CD4-positive, alpha-beta T cell treated with Interferon alpha-2 for 1 hour (primary cell): ENCODE measurements around the gene LETMD1.
"Not testable (repeated sequence)": the region's sequence is repeated elsewhere in the genome, so short reads cannot be mapped to it uniquely, and the experiment has no call there.

ENCODE experiments used
- DNase-seq, 2 donors: peaks; one replicate each; pipeline ENCODE4 v3.0.0-alpha.2; 2020 to 2022

LETMD1 gene, protein sequence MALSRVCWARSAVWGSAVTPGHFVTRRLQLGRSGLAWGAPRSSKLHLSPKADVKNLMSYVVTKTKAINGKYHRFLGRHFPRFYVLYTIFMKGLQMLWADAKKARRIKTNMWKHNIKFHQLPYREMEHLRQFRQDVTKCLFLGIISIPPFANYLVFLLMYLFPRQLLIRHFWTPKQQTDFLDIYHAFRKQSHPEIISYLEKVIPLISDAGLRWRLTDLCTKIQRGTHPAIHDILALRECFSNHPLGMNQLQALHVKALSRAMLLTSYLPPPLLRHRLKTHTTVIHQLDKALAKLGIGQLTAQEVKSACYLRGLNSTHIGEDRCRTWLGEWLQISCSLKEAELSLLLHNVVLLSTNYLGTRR

GRCh38 chr12:51047655-51048540 lies at the start of gene LETMD1:
TSS of gene LETMD1 (plus strand) at chr12:51048327. CDS start at chr12:51048357, 30 bp downstream.
- peak; percentile 95 to 96 for DNase-seq

DNA sequence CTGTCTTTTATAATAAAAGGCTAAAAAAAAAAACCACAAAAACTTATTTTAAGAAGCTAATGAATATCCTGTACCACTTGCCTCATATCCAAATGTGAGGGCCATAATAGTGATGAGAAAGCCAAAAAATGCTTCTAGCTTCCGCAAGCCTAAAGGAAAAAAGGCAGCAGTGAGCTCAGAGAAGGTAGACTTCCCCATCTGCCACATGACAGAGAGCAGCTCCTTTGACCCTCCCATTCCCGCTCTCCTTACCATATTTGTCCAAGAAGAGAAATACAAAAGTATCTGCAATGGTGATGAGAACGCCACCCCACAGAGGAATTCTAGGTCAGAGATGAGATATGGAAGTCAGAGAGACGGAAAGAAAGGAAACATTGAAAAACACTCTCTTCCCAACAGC lies 49.0 kb upstream of the LETMD1 start:
- DNase-seq, result no peak

GRCh38 chr12:51000245-51000644 lies 47.9 kb upstream of the LETMD1 start:
- DNase-seq, result no peak

GRCh38 chr12:51001799-51002198 lies 46.3 kb upstream of the LETMD1 start:
- no peak for DNase-seq

- DNase-seq, result no peak
Observed at GRCh38 chr12:51004504-51004903, 43.6 kb upstream of the LETMD1 start.

DNA sequence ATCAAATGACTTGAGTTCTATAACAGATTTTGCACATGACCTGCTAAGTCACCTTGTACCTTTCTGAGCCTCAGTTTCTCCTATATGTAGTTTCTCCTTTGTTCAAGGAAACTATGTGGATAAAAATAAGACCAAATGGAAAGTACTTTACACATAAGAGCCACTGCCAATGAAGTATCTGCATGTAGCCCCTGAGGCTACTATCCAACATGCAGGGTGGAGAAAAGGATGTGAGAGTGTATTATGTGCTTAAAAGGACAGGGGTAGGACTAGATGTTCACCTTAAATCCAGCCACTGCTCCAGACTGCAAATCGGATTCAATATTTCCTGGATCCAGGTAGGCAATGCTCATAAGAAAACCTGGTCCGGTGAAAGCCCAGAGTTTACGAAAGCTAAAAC lies 43.1 kb upstream of the LETMD1 start:
- DNase-seq, result no peak

DNA sequence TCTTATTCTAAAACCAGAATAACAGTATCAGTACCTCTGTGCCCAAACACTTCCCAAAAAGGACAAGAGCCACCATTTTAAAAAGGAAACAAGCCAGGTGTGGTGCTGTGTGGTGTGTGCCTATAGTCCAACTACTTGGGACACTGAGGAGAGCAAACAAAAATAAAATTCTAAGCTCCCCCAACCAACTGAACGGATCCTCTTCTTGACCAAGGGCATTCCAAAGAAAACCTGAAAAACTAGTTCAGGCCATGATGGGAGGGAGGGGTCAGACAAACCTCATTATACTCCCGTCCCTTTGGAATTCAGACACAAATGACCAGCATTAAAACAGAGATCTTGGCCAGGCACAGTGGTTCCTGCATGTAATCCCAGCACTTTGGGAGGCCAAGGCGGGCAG lies 42.5 kb upstream of the LETMD1 start:
- no peak for DNase-seq

GRCh38 chr12:51008329-51009055 lies 39.6 kb upstream of the LETMD1 start:
- no peak for DNase-seq

DNA sequence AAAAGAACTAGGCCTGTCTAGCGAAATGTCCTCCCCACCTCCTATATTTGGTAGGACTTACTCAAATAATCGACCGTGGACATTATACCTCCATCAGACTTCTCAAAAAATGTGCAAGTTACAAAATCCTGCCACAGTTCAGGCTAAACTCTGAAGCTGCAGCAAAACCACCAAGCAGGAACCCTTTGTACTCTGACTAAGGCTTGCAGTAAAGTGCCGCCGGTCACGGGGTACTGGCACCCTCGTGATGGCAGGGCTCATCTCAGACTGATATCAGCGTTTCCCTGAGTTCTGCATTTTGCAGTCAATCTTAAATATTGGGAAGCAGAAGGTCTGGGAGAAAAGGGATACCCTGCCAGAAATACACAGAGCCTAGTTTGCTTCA lies 39.1 kb upstream of the LETMD1 start:
- peak; percentile 51 to 58 for DNase-seq

- no peak for DNase-seq
Observed at GRCh38 chr12:51011955-51012354, 36.2 kb upstream of the LETMD1 start.

- DNase-seq, result no peak
Observed at GRCh38 chr12:51012570-51013236, 35.4 kb upstream of the LETMD1 start.

DNA sequence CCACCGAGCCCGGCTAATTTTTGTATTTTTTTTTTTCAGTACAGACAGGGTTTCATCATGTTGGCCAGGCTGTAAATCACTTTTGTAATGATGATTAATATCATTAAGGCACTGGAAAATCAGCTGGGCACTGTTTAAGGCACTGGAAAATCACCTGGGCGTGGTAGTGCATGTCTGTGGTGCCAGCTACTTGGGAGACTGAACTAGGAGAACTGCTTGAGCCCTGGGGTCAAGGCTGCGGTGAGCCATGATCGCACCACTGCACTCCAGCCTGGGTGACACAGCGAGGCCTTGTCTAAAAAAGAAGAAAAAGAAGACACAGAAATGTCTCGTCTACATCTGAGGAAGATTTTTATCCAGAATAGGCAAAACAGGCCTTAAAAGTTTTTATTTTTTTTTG lies 34.7 kb upstream of the LETMD1 start:
- DNase-seq, result no peak

GRCh38 chr12:51014467-51014866 lies 33.7 kb upstream of the LETMD1 start:
- DNase-seq, result not testable (repeated sequence)

DNA sequence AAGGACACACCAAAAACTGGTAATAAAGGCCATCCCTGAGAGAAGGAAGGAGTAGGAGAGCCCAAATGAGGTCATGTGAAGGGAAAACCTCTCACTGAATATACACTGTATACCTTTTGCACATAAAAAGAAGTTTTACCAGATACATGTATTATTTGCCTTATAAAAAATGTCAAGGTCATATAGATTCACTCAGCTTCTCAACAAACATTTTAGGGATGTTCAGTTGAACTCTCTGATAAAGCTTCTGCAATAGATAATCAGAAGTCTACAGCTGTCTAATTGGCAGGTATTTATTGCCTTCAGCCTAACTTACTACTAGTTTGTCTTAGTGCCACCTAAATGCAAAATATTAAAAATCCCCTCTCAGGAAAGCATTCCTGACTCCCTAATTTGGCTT lies 30.7 kb upstream of the LETMD1 start:
- DNase-seq, result no peak

- DNase-seq, result no peak
Observed at GRCh38 chr12:51018956-51019355, 29.2 kb upstream of the LETMD1 start.

- no peak for DNase-seq
Observed at GRCh38 chr12:51019927-51020326, 28.2 kb upstream of the LETMD1 start.

- no peak for DNase-seq
Observed at GRCh38 chr12:51020448-51021182, 27.5 kb upstream of the LETMD1 start.

GRCh38 chr12:51021694-51022093 lies 26.4 kb upstream of the LETMD1 start:
- no peak for DNase-seq

- DNase-seq, result no peak
Observed at GRCh38 chr12:51023625-51024382, 24.3 kb upstream of the LETMD1 start.

- peak in 1 of 2 donors; percentile 20 for DNase-seq
Observed at GRCh38 chr12:51025338-51025835, 22.7 kb upstream of the LETMD1 start.
